ENCODE measurements around the gene ZNF398. TPM values are rescaled to one million over a fixed set of nuclear protein-coding genes. Genes with fewer than 3 reads are reported as not detected.

Gene ZNF398
- total and polyA plus RNA-seq, 9 of the 15 experiments (the other 6 are each of a cell fraction or from before 2014, with no cell fraction given) = 4.0 to 18.6 (median 10.4) TPM

GRCh38 chr7:149147072-149147751, at the start of gene ZNF398 (continued):
- TF ChIP-seq, protein P1, sequence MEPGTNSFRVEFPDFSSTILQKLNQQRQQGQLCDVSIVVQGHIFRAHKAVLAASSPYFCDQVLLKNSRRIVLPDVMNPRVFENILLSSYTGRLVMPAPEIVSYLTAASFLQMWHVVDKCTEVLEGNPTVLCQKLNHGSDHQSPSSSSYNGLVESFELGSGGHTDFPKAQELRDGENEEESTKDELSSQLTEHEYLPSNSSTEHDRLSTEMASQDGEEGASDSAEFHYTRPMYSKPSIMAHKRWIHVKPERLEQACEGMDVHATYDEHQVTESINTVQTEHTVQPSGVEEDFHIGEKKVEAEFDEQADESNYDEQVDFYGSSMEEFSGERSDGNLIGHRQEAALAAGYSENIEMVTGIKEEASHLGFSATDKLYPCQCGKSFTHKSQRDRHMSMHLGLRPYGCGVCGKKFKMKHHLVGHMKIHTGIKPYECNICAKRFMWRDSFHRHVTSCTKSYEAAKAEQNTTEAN (CRISPR knock-in tag; IDR thresholded peaks at IDR 0.05) = 0 out of 2 replicates have a peak, but pooled peaks have one; percentile 69
- TF ChIP-seq, protein P2, sequence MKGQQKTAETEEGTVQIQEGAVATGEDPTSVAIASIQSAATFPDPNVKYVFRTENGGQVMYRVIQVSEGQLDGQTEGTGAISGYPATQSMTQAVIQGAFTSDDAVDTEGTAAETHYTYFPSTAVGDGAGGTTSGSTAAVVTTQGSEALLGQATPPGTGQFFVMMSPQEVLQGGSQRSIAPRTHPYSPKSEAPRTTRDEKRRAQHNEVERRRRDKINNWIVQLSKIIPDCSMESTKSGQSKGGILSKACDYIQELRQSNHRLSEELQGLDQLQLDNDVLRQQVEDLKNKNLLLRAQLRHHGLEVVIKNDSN (CRISPR knock-in tag; IDR thresholded peaks at IDR 0.05) = peak; percentile 65
- TF ChIP-seq ZNF384 (IDR thresholded peaks at IDR 0.05; ENCODE audit: low read depth, low read length) = peak; percentile 50; the same call in 1 of the 2 replicates
- no peak for TF ChIP-seq BACH1 (tag; IDR thresholded peaks at IDR 0.05)
- TF ChIP-seq ZNF444 (CRISPR knock-in tag; IDR thresholded peaks at IDR 0.05) = no peak
- TF ChIP-seq USF2 (CRISPR knock-in tag; IDR thresholded peaks at IDR 0.05) = peak; percentile 24; the same call in 1 of the 2 replicates
- TF ChIP-seq SOX6 (IDR thresholded peaks at IDR 0.05) = peak; percentile 53; the same call in 1 of the 2 replicates
- no peak for TF ChIP-seq ASH1L (IDR thresholded peaks at IDR 0.05; ENCODE audit: borderline replicate concordance, low read depth, partially characterized antibody)
- TF ChIP-seq SMARCC2 (IDR thresholded peaks at IDR 0.05; ENCODE audit: low read depth) = no peak
- TF ChIP-seq, protein P3, sequence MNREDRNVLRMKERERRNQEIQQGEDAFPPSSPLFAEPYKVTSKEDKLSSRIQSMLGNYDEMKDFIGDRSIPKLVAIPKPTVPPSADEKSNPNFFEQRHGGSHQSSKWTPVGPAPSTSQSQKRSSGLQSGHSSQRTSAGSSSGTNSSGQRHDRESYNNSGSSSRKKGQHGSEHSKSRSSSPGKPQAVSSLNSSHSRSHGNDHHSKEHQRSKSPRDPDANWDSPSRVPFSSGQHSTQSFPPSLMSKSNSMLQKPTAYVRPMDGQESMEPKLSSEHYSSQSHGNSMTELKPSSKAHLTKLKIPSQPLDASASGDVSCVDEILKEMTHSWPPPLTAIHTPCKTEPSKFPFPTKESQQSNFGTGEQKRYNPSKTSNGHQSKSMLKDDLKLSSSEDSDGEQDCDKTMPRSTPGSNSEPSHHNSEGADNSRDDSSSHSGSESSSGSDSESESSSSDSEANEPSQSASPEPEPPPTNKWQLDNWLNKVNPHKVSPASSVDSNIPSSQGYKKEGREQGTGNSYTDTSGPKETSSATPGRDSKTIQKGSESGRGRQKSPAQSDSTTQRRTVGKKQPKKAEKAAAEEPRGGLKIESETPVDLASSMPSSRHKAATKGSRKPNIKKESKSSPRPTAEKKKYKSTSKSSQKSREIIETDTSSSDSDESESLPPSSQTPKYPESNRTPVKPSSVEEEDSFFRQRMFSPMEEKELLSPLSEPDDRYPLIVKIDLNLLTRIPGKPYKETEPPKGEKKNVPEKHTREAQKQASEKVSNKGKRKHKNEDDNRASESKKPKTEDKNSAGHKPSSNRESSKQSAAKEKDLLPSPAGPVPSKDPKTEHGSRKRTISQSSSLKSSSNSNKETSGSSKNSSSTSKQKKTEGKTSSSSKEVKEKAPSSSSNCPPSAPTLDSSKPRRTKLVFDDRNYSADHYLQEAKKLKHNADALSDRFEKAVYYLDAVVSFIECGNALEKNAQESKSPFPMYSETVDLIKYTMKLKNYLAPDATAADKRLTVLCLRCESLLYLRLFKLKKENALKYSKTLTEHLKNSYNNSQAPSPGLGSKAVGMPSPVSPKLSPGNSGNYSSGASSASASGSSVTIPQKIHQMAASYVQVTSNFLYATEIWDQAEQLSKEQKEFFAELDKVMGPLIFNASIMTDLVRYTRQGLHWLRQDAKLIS (CRISPR knock-in tag; IDR thresholded peaks at IDR 0.05) = peak; percentile 83; the same call in 1 of the 2 replicates
- TF ChIP-seq TCF7L2 (IDR thresholded peaks at IDR 0.05; ENCODE audit: low read depth, low read length) = no peak
- TF ChIP-seq PHF21A (IDR thresholded peaks at IDR 0.05; ENCODE audit: borderline replicate concordance, low read depth) = no peak
- TF ChIP-seq RBM17 (IDR thresholded peaks at IDR 0.05; ENCODE audit: borderline replicate concordance, low read depth, low read length) = no peak
- TF ChIP-seq ZNF644 (tag; IDR thresholded peaks at IDR 0.05; ENCODE audit: low read depth) = 0 out of 2 replicates have a peak, but pooled peaks have one; percentile 34
- TF ChIP-seq, protein P4, sequence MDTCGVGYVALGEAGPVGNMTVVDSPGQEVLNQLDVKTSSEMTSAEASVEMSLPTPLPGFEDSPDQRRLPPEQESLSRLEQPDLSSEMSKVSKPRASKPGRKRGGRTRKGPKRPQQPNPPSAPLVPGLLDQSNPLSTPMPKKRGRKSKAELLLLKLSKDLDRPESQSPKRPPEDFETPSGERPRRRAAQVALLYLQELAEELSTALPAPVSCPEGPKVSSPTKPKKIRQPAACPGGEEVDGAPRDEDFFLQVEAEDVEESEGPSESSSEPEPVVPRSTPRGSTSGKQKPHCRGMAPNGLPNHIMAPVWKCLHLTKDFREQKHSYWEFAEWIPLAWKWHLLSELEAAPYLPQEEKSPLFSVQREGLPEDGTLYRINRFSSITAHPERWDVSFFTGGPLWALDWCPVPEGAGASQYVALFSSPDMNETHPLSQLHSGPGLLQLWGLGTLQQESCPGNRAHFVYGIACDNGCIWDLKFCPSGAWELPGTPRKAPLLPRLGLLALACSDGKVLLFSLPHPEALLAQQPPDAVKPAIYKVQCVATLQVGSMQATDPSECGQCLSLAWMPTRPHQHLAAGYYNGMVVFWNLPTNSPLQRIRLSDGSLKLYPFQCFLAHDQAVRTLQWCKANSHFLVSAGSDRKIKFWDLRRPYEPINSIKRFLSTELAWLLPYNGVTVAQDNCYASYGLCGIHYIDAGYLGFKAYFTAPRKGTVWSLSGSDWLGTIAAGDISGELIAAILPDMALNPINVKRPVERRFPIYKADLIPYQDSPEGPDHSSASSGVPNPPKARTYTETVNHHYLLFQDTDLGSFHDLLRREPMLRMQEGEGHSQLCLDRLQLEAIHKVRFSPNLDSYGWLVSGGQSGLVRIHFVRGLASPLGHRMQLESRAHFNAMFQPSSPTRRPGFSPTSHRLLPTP (IDR thresholded peaks at IDR 0.05; ENCODE audit: borderline replicate concordance, extremely low read depth, insufficient read length) = no peak
- peak; percentile 62; the same call in 1 of the 2 replicates for TF ChIP-seq ESRRA (IDR thresholded peaks at IDR 0.05; ENCODE audit: borderline replicate concordance, low read depth)
- TF ChIP-seq YBX1 (IDR thresholded peaks at IDR 0.05) = no peak
- TF ChIP-seq CCAR2 (IDR thresholded peaks at IDR 0.05; ENCODE audit: low read depth, low read length) = no peak

All from K562 (cell line).